GM12873 (cell line): ENCODE data around the gene GIPC1.

Experiments
- CTCF ChIP-seq: IDR thresholded peaks from 2 replicates; pipeline ENCODE4 v1.5.1; 2012; ENCODE audit warnings: low read depth, mild to moderate bottlenecking, moderate library complexity, low read length, control low read depth; ENCODE audit not compliant: insufficient read depth; ENCODE audit errors: missing control alignments

Gene GIPC1

GRCh38 chr19:14470031-14470876, 25.7 kb downstream of the GIPC1 start:
- TF ChIP-seq CTCF = no peak

- TF ChIP-seq CTCF = peak; percentile 10
Measured at GRCh38 chr19:14467816-14468215, 28.1 kb downstream of the GIPC1 start.

- no peak for TF ChIP-seq CTCF
Measured at GRCh38 chr19:14467391-14467790, 28.5 kb downstream of the GIPC1 start.

- TF ChIP-seq CTCF = no peak
Measured at GRCh38 chr19:14463747-14464146, 32.2 kb downstream of the GIPC1 start.

GRCh38 chr19:14460935-14461334, 35.0 kb downstream of the GIPC1 start:
- no peak for TF ChIP-seq CTCF

- no peak for TF ChIP-seq CTCF
Measured at GRCh38 chr19:14459703-14460102, 36.2 kb downstream of the GIPC1 start.

GRCh38 chr19:14450876-14451275, 45.1 kb downstream of the GIPC1 start:
- TF ChIP-seq CTCF = no peak
